CD4-positive, alpha-beta T cell treated with Interferon alpha-2 for 1 hour (primary cell): Measurements from ENCODE around the gene PLPPR2.
"Not testable (repeated sequence)": the region's sequence is repeated elsewhere in the genome, so short reads cannot be mapped to it uniquely, and the experiment has no call there.

Source experiments
- DNase-seq, 2 donors: peaks; one replicate each; pipeline ENCODE4 v3.0.0-alpha.2; 2020 to 2022

The PLPPR2 gene

DNA sequence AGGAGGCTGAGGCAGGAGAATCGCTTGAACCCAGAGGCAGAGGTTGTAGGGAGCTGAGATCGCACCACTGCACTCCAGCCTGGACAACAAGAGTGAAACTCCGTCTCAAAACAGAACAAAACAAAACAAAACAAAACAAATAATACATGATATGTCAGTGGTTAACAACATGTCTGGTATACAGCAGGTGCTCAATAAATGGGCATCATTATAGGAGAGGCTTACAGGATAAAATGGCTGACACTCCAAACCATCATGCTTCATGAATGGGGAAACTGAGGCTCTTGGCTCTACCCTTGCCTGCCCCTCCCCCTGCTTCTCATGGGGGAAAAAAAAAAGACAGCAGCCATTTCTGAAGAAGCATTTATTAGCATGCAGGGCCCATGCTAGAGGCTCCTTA lies 12.8 kb upstream of the PLPPR2 start:
- DNase-seq, result no peak

DNA sequence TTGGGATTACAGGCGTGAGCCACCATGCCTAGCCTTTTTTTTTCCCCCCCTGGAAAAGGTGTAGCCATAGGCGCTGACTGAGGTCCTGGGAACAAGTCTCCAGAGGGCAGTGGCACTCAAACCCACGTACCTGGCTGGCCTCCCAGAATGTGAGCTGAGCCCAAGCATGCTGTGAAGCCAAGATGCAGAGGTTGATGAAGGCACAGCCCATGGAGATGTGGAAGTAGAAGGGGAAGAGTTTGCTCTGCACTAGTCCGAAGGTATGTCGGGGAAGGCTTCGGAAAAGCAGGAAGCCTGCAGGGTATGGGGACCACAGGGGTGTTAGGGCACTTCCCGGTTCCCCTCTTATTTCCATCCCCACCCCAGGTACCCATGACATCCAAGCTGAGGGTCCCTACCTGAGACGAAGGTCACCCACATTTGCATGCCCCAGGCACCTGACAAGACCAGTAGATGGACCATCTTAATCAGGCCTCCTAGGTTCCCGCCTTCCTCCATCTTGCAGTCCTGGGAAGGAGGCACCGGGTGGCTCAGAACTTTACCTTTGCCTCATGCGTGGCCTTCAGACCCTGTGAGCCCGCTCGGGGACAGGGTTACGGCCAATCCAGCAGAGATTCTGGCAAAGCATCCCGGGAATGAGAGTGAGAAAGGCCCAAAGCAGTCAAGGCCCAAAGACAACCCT lies 10.0 kb upstream of the PLPPR2 start:
- DNase-seq, result no peak

DNA sequence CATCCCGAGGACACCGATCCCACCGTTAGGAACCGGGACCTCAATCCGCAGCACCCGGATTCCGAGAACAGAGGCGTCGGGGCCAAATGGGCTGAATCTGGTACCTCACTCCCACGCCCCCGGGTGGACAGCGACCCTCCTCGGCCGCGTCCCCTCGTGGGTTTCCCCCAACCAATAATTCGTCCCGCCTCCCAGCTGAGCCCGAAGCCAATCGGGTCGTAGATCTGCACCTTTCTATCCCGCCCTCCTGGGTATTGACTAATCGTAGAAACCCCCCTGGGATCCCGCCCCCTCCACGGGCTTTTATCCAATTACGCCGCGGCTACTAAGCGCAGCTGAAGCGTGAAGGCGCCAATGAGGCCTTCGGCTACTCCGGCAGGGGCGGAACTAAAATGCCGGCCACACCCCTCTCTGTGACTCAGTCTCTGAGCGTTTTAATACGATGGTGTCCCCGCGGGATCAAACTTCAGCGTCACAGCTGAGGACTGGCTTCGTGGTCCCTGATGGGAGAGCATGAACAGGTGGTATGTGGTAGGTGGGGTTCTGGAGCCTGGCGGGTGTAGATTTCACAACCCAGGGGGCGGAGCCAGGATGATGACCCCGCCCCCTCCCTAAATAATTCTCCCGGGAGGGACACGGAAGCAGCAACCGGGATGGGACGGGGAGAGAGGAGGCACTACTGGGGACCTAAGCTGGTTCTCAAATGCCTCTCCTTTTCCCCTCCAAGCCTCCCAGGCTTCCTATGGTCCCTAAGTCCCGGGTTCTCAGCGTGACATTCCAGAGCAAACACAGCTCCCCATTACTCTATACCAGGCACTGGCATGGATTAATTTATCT lies 8.9 kb upstream of the PLPPR2 start, which contains the start of the genes CCDC159 and TMEM205:
CCDC159 (plus strand) TSS at position 416 of the 837 bp plus-strand sequence; CDS start at position 504, 88 bp downstream.
TMEM205 (minus strand) TSS at position 165 of the 837 bp plus-strand sequence. CDS start 649 bp downstream, outside the sequence.
- peak; percentile 99 for DNase-seq

DNA sequence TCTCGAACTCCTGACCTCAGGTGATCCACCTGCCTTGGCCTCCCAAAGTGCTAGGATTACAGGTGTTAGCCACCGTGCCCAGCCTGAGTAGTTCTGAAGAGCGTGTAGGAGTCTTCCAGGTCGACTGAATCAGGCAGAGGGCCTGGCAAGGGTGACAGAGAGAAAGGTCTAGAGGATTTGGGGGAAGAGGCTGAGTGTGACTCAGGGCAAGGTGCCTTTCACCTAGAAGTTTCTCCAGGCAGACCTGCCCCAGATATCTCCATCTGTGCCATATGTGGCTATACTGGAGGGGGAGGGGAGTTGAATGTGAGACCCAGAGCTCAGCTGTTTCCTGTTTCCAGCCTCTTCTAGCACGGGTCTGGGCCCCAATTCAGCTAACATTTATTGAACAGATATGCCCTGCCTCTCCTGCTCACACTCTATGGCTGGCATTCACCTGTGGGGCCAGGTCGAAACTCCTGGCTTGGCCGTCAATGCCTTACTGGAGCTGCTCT lies 7.6 kb upstream of the PLPPR2 start:
- no peak for DNase-seq

DNA sequence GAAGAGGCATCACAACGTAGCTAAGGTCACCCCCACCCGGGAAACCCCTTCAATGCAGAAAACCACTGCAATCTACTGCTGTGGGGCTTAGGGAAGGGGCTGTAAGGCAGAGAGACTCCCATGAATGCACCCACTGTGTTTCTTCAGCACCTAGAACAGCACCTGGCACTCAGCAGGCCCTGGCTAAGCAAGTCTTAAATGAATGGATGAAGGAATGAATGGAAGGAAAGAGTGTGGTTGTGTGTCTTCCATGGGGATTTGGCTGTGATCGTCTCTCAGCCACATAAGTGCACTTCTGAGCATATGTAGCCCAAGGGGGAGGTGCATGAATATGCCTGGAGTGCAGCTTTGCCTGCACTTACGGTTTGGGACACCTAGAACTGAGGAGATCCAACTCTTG lies 6.1 kb upstream of the PLPPR2 start:
- DNase-seq, result no peak

- DNase-seq, result not testable (repeated sequence)
These were observed 1.1 kb upstream of the PLPPR2 start for GRCh38 chr19:11354102-11354501.

DNA sequence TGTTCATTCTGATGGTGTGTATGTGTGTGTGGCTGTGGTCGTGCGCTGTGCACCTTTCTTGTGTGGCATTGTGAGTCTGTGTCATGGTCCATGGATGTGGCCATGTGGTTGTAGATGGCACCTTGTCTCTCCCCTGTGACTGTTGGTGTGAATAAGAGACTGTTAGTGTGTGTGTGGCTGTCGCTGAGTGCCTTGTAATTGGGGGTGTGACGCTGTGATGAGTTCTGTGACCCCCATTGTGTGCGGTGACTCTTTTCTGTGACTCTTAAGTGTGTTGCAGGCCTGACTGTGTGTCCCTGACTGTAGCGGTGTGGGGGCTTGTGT lies 804 bp downstream of the PLPPR2 start:
- no peak for DNase-seq

DNA sequence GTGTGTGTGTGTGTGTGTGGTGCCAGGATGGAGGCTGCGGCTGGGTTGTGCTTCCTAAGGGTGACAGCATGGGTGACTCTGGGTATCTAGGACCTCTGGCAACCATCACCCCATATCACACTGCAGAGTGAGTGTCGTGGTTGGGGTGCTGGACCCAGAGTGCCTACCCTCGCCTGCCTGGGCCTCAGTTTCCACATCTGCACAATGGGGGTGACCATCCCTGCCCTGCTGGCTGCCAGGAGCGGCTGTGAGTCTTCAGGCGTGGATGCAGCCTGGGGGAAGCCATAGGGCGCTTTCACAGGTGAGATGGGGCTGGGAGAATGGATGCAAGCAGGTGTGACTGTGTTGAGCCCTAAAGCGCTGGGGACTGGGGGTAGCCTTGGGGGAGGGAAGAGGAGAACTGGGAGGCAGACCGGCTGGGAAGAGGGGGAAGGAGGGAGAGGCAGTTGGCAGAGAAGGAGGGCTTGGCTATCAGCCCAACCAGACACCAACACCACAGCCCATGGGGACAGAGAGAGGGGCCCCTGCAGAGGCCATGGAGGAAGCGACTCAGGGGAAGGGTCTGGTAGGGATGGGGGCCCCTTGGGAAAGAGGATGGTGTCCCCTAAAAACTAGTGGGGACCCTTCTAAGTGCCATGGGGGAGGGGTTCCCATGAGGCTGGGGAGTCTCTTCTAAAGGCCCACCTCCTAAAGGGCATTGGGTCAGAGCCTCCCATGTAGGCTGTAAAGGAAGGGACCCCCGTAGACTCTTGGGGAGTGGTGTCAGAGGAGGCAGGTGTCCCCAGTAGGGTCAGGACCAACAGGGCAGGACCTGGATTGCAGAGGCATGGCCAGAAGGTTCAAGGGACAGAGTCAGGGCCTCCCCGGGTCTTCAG lies 1.7 kb downstream of the PLPPR2 start:
- DNase-seq, result no peak

DNA sequence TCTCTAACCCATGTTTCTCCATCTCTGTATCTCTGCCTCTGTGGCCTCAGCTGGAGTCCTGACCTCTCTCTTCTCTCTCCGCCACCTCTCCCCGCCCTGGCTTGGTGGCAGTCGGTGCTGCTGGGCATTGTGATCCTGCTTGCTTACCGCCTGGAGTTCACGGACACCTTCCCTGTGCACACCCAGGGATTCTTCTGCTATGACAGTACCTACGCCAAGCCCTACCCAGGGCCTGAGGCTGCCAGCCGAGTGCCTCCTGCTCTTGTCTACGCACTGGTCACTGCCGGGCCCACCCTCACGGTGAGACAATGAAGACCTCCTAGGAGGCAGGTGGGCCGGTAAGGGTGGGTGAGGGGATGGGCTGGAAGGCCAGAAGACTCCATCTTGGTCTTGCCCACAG lies 4.2 kb downstream of the PLPPR2 start:
- no peak for DNase-seq

GRCh38 chr19:11361037-11361770 lies 6.0 kb downstream of the PLPPR2 start:
- no peak for DNase-seq

GRCh38 chr19:11361771-11362731 lies 6.8 kb downstream of the PLPPR2 start:
- no peak for DNase-seq

DNA sequence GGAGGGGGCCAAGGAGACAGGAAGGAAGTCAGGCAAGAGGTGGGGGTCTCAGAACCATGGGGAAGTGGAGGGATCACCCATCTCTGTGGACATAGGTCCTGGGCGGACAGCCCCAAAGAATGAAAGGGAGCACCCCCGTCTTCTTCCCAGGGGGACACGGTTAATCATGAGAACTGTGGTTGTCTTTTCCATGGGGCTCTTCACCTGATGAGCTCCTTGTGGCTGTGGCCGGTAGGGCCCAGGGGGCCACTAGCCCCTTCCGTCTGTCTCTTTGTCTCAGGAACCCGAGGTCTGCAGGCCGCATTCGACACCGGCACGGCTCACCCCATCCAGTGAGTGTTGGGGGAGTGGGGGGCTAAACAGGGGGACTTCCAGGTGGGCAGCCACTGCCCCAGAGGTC lies 8.6 kb downstream of the PLPPR2 start:
- no peak for DNase-seq

DNA sequence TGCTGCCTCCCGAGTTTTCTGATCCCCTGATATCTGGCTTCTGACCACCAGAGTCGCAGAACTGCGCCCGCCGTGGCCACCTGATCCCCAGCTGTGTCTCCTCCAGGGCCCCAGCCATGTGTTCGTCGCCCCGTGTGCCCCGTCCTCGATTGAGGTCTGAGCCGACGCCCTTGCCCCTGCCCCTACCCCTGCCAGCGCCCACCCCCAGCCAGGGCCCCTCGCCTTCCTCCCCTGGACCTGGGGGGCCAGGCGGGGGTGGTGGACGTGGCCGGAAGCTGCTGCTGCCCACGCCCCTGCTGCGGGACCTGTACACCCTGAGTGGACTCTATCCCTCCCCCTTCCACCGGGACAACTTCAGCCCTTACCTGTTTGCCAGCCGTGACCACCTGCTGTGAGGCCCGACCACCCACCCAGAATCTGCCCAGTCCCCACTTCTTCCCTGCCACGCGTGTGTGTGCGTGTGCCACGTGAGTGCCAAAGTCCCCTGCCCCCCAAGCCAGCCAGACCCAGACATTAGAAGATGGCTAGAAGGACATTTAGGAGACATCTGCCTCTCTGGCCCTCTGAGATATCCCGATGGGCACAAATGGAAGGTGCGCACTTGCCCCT lies 9.2 kb downstream of the PLPPR2 start:
- DNase-seq, result no peak

- no peak for DNase-seq
These were observed 9.7 kb downstream of the PLPPR2 start for GRCh38 chr19:11364935-11365334.

GRCh38 chr19:11365557-11366117 lies 10.4 kb downstream of the PLPPR2 start:
- DNase-seq, result no peak

GRCh38 chr19:11367528-11367927 lies 12.3 kb downstream of the PLPPR2 start:
- no peak for DNase-seq

- no peak for DNase-seq
These were observed 15.5 kb downstream of the PLPPR2 start for GRCh38 chr19:11370744-11371143.

DNA sequence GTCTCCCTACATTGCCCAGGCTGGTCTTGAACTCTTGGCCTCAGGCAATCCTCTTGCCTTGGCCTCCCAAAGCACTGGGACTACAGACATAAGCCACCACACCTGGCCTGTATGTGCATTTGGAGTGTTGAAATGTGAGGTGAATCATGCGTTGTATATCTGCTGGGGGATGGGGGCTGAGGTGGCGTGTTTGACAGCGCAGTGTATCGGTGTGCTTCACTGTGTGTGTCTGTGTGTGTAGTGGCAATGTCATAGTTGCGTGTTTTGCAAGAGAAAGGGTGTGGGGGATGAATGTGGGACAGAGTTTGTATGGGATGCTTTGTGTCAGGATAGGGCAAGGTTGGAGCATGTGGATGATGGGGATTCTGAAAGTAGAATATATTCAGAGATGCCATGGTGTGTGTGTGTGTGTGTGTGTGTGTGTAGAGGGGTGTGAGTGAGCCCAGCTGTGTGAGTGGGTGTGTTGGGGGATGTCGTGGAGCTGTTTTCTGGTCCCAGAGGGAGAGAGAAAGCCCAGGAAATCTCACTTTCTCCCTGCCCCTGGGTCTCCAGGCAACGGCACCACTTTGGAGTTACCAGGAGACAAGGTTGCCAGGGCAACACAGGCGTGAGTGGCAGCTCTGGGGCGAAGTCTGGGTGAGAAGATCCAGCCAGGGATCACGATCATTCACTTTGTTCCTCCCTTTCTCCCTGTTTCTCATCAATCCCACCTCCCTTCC lies 18.1 kb downstream of the PLPPR2 start:
- DNase-seq, result no peak

- DNase-seq, result no peak
These were observed 18.7 kb downstream of the PLPPR2 start for GRCh38 chr19:11373885-11374432.
